K562 (cell line): ENCODE results near the gene LPAR5. TPM values are rescaled to one million over a fixed set of nuclear protein-coding genes. Genes with fewer than 3 reads are reported as not detected.

ENCODE experiments used
- ATAC-seq: fragments of 200-7000 bp; cut with Tn5 transposase; 3 replicates; pipeline ENCODE4 v1.9.1; 2020; ENCODE audit warnings: moderate library complexity
- BruUV-seq: library from RNA; stranded (reverse); fragments of 400-500 nt; replicated peaks from 2 replicates; lab custom pipeline; 2021; lab: Mats Ljungman, UMichigan
- CTCF ChIA-PET: fragments of 300-600 bp; formaldehyde crosslinking; extraction: SDS; loops from one replicate; lab custom pipeline; 2021; ENCODE audit warnings: low intra/inter-chr PET ratio; lab: Yijun Ruan, JAX
- POLR2A ChIA-PET: fragments of 300-600, 350-650 bp; sonication (Branson Sonifier 250); formaldehyde crosslinking; extraction: SDS; loops from one replicate; lab custom pipeline; 2021; ENCODE audit warnings: antibody characterized with exemption, inconsistent platforms; lab: Yijun Ruan, JAX
- DNase-seq, 4 experiments: peaks; one replicate each; pipeline versions ENCODE4 v3.0.0 to v3.0.0-alpha.2; 2011 to 2018; ENCODE audit warnings: low spot score in 3 of 4, mixed read lengths in 3 of 4; ENCODE audit errors: extremely low read depth in 1 of 4
- FAIRE-seq: peaks from 2 replicates; lab custom pipeline; 2011; peaks lifted over from hg19 to GRCh38; lab: Jason Lieb, UNC
- H2AFZ ChIP-seq: 2 replicates; pipeline ENCODE4 v1.6.0; 2011; ENCODE audit warnings: low read depth, low read length, control low read depth, inconsistent platforms
- H3K27ac ChIP-seq: fragments of 200-600 bp; 3 replicates; pipeline ENCODE4 v1.8.0; 2011; ENCODE audit warnings: low read depth, mild to moderate bottlenecking, control low read depth, inconsistent platforms, low read length, moderate library complexity, mixed read lengths; ENCODE audit errors: extremely low read depth
- H3K27me3 ChIP-seq, 2 experiments: fragments of 300-600 bp in 1 of 2; 2 replicates in 1 of 2; 3 replicates in 1 of 2; pipeline versions ENCODE4 v1.6.0 to v1.8.0; 2011; ENCODE audit warnings: inconsistent platforms in 2 of 2, low read length in 2 of 2, mild to moderate bottlenecking in 1 of 2, mixed read lengths in 1 of 2, moderate library complexity in 1 of 2; ENCODE audit not compliant: control insufficient read depth in 2 of 2, insufficient read depth in 2 of 2
- H3K36me3 ChIP-seq: fragments of 300-600 bp; 3 replicates; pipeline ENCODE4 v1.8.0; 2011; ENCODE audit warnings: mild to moderate bottlenecking, low read length, inconsistent platforms; ENCODE audit not compliant: control insufficient read depth, insufficient read depth
- H3K4me1 ChIP-seq, 2 experiments: fragments of 200-600 bp in 1 of 2; replicated peaks in 1 of 2; 2 replicates in 1 of 2; 3 replicates in 1 of 2; pipeline versions ENCODE4 v1.5.1 to v1.8.0; 2011; ENCODE audit warnings: inconsistent platforms in 2 of 2, low read length in 2 of 2, mild to moderate bottlenecking in 1 of 2, mixed read lengths in 1 of 2, moderate library complexity in 1 of 2; ENCODE audit not compliant: control insufficient read depth in 2 of 2, insufficient read depth in 2 of 2
- H3K4me2 ChIP-seq: 2 replicates; pipeline ENCODE4 v1.6.1; 2011; ENCODE audit warnings: low read length, control low read depth, inconsistent platforms, mixed read lengths; ENCODE audit not compliant: insufficient read depth
- H3K4me3 ChIP-seq: fragments of 200-600 bp; sonication (generic), shearing (Covaris generic); 2 replicates; pipeline ENCODE4 v1.5.1; 2016; ENCODE audit warnings: control low read depth, inconsistent platforms
- H3K79me2 ChIP-seq: fragments of 200-600 bp; 3 replicates; pipeline ENCODE4 v1.8.0; 2011; ENCODE audit warnings: low read length, inconsistent platforms; ENCODE audit not compliant: control insufficient read depth, insufficient read depth
- H3K9ac ChIP-seq, 2 experiments: 2 replicates each; pipeline versions ENCODE4 v1.6.0 to v1.6.1; 2011; ENCODE audit warnings: low read depth in 2 of 2, low read length in 2 of 2, control low read depth in 1 of 2, inconsistent platforms in 1 of 2, mild to moderate bottlenecking in 1 of 2, mixed read lengths in 1 of 2; ENCODE audit not compliant: insufficient read depth in 1 of 2
- H3K9me1 ChIP-seq: one replicate; pipeline ENCODE4 v1.6.0; 2011; ENCODE audit warnings: inconsistent platforms, mild to moderate bottlenecking, low read length, moderate library complexity; ENCODE audit not compliant: control insufficient read depth, insufficient read depth
- H3K9me3 ChIP-seq: replicated peaks from 2 replicates; pipeline ENCODE4 v1.5.1; 2011; ENCODE audit warnings: low read depth, low read length, inconsistent platforms; ENCODE audit not compliant: control insufficient read depth, insufficient read depth
- H4K20me1 ChIP-seq: replicated peaks from 2 replicates; pipeline ENCODE4 v1.6.1; 2011; ENCODE audit warnings: low read length, inconsistent platforms, mixed read lengths; ENCODE audit not compliant: control insufficient read depth, insufficient read depth
- CBX3 ChIP-seq, 2 experiments: IDR thresholded peaks; 1 replicate in 1 of 2; 2 replicates in 1 of 2; pipeline ENCODE4 v1.6.1; 2012; ENCODE audit warnings: inconsistent platforms in 2 of 2, low read length in 2 of 2, borderline replicate concordance in 1 of 2, control low read depth in 1 of 2
- CEBPG ChIP-seq, 3 experiments: fragments of 200-800 bp in 1 of 3; sonication (Bioruptor generic) in 1 of 3; sonication (generic) in 1 of 3; formaldehyde crosslinking in 1 of 3; IDR thresholded peaks in 2 of 3; conservative IDR thresholded peaks in 1 of 3; 2 replicates each; pipeline versions ENCODE4 v1.6.1 to v1.8.0; 2016 to 2022; ENCODE audit warnings: missing compliant biosample characterization in 2 of 3, missing genetic modification characterization in 2 of 3, mild to moderate bottlenecking in 1 of 3, missing genetic modification reagents in 1 of 3
- FOXK1 ChIP-seq: sonication (generic); formaldehyde crosslinking; IDR thresholded peaks from 2 replicates; pipeline ENCODE4 v1.8.0; 2022; ENCODE audit warnings: missing genetic modification reagents, mild to moderate bottlenecking, borderline replicate concordance
- GATAD2A ChIP-seq: fragments of 450-650 bp; IDR thresholded peaks from 2 replicates; pipeline ENCODE4 v1.6.1; 2017
- PCBP2 ChIP-seq: fragments of 200-400 bp; formaldehyde crosslinking; IDR thresholded peaks from 2 replicates; pipeline ENCODE4 v1.6.1; 2018; ENCODE audit warnings: low read length, low read depth, mild to moderate bottlenecking, moderate library complexity; ENCODE audit not compliant: poor library complexity, severe bottlenecking
- PHB2 ChIP-seq: fragments of 450-650 bp; IDR thresholded peaks from 2 replicates; pipeline ENCODE4 v1.6.1; 2017; ENCODE audit warnings: low read depth
- ZNF143 ChIP-seq: sonication (generic); formaldehyde crosslinking; IDR thresholded peaks from 2 replicates; pipeline ENCODE4 v1.9.0; 2022; ENCODE audit warnings: mild to moderate bottlenecking, missing genetic modification reagents
- WGBS: fragments of 100-300 bp; shearing (Covaris generic); methylation state at CpG from one replicate; pipeline ENCODE4 v1.1.6; 2016; ENCODE audit warnings: low coverage, mixed read lengths; ENCODE audit not compliant: insufficient coverage; ENCODE audit errors: missing lambda C conversion rate; 5-methylcytosine and 5-hydroxymethylcytosine counted together
- in situ Hi-C: fragments of 300-500 bp; cut with MboI; formaldehyde crosslinking; loops from 4 replicates; pipeline ENCODE4 v1.15.0; 2018; ENCODE audit warnings: inconsistent platforms, mixed read lengths
- intact Hi-C: fragments of 100-400 bp; cut with micrococcal nuclease; formaldehyde crosslinking; loops from 2 replicates; pipeline ENCODE4 v1.14.2; 2022
- polyA plus RNA-seq, 8 experiments: library from polyadenylated mRNA; depleted of rRNA in 4 of 8; stranded (reverse) in 5 of 8; unstranded in 3 of 8; fragments of >200 nt; fragmentation: Nextera tagmentation in 2 of 8; fragmentation: Illumina TruSeq in 1 of 8; extraction: Ambion mirVana in 2 of 8; extraction: Trizol in 1 of 8; gene quantifications; 2 replicates each; pipeline versions ENCODE4 v1.2.1 to v1.2.3, GENCODE V29; 2011 to 2014; ENCODE audit warnings: inconsistent platforms in 1 of 8, missing spikeins in 1 of 8
- total RNA-seq, 7 experiments: library from RNA; depleted of rRNA in 6 of 7; stranded (reverse); fragments of >200 nt in 6 of 7; fragmentation: Illumina TruSeq in 2 of 7; extraction: Trizol in 2 of 7; gene quantifications; 2 replicates each; pipeline versions ENCODE4 v1.2.1 to v1.2.3, GENCODE V29; 2011 to 2021; ENCODE audit warnings: low replicate concordance in 1 of 7
- TF ChIP-seq, protein P1 (sequence below): fragments of 250-450 bp; sonication (Bioruptor Pico); IDR thresholded peaks from 2 replicates; pipeline ENCODE4 v1.5.0; 2022; ENCODE audit warnings: mild to moderate bottlenecking
- TF ChIP-seq, protein P2 (sequence below): fragments of 150-350 bp; conservative IDR thresholded peaks from 2 replicates; pipeline ENCODE4 v1.6.1; 2014; ENCODE audit warnings: low read length

LPAR5 gene
- total and polyA plus RNA-seq, 9 of the 15 experiments (the other 6 are each of a cell fraction or from before 2014, with no cell fraction given), result 1.3 to 11.7 (median 3.6) TPM

DNA sequence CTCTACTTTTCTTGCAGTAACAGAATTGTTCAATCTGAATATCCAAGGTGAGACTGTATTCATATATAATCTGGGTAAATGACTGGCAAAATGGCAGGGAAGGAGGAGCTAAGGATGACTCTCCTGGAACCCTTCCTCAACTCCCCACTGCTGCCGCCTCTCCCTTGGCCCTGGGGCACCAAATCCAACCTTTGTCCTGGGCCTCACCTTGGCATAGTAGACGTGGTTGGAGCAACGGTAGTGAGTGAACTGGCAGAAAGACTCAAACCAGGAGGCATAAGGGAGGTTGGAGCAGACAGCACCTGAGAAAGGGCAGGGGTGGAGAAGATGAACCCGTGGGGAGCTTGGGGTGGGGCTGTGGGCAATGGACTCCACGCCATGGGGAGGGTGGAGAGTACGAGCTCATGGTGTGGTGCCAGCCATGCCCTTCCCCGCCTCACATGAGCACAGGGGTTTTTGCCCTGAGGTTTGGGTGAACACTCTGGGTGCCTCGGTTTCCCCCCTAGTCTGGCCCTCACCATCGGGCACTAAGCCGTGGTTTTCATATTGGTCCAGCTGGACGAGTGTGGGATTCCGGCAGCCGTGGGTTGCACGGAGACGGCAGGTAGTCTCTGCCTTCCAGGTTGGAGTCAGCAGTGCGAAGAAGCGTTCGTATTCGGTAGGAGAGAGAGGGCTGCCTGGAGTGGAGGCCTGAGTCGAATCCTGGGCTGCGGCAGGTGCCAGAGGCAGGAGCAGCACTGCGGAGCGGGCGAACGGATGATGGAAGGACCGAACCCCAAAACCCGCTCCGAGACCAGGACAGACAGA, 10.7 kb upstream of the LPAR5 start:
- intact Hi-C loops, result no loop called here
- in situ Hi-C loops, result no loop called here
- POLR2A ChIA-PET, result interaction anchor here (0.8 kb wide), 1 partner anchor 315 kb away, joined by 3 read pairs; no protein-coding TSS in a partner anchor
- WGBS, result 70% methylated on average over 2 of the region's 28 CpGs
- no TSS peak for BruUV-seq
- H3K36me3 ChIP-seq, result peaks cover 4% of the 10 kb centered on the region; the same call in 1 of the 3 replicates
- H2AFZ ChIP-seq, result no peak overlapping the region
- H3K27me3 ChIP-seq, result no peaks in the 10 kb centered on the region
- peaks cover 0 to 8% of the 10 kb centered on the region in 2 experiments; a peak in 4 of 5 replicates for H3K4me1 ChIP-seq
- DNase-seq (no peak), FAIRE-seq (no peak), ATAC-seq (no peak)
- H4K20me1 ChIP-seq, result no peaks in the 10 kb centered on the region
- H3K4me2 ChIP-seq, result no peak overlapping the region
- TF ChIP-seq CBX3 (IDR thresholded peaks at IDR 0.05; ENCODE audit: borderline replicate concordance in 1 of 2, low read length in 2 of 2) (no peak), FOXK1 (no peak), PCBP2 (no peak), PHB2 (no peak), GATAD2A (no peak), ZNF143 (no peak), CEBPG (CRISPR knock-in tag; IDR thresholded peaks at IDR 0.05) (no peak), CEBPG (tag; conservative IDR thresholded peaks at IDR 0.05 in 1 of 2, IDR thresholded peaks at IDR 0.05 in 1 of 2) (no peak)
- TF ChIP-seq, protein P1, sequence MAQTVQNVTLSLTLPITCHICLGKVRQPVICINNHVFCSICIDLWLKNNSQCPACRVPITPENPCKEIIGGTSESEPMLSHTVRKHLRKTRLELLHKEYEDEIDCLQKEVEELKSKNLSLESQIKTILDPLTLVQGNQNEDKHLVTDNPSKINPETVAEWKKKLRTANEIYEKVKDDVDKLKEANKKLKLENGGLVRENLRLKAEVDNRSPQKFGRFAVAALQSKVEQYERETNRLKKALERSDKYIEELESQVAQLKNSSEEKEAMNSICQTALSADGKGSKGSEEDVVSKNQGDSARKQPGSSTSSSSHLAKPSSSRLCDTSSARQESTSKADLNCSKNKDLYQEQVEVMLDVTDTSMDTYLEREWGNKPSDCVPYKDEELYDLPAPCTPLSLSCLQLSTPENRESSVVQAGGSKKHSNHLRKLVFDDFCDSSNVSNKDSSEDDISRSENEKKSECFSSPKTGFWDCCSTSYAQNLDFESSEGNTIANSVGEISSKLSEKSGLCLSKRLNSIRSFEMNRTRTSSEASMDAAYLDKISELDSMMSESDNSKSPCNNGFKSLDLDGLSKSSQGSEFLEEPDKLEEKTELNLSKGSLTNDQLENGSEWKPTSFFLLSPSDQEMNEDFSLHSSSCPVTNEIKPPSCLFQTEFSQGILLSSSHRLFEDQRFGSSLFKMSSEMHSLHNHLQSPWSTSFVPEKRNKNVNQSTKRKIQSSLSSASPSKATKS (CRISPR knock-in tag), result no peak
- TF ChIP-seq, protein P2, sequence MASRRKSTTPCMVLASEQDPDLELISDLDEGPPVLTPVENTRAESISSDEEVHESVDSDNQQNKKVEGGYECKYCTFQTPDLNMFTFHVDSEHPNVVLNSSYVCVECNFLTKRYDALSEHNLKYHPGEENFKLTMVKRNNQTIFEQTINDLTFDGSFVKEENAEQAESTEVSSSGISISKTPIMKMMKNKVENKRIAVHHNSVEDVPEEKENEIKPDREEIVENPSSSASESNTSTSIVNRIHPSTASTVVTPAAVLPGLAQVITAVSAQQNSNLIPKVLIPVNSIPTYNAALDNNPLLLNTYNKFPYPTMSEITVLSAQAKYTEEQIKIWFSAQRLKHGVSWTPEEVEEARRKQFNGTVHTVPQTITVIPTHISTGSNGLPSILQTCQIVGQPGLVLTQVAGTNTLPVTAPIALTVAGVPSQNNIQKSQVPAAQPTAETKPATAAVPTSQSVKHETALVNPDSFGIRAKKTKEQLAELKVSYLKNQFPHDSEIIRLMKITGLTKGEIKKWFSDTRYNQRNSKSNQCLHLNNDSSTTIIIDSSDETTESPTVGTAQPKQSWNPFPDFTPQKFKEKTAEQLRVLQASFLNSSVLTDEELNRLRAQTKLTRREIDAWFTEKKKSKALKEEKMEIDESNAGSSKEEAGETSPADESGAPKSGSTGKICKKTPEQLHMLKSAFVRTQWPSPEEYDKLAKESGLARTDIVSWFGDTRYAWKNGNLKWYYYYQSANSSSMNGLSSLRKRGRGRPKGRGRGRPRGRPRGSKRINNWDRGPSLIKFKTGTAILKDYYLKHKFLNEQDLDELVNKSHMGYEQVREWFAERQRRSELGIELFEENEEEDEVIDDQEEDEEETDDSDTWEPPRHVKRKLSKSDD, result no peak
- no peak overlapping the region for H3K4me3 ChIP-seq
- H3K9me1 ChIP-seq, result no peaks in the 10 kb centered on the region
- CTCF ChIA-PET, result no interaction called here
- H3K27ac ChIP-seq, result no peak overlapping the region
- no peak overlapping the region for H3K9ac ChIP-seq
- peaks cover 8% of the 10 kb centered on the region for H3K9me3 ChIP-seq
- no peaks in the 10 kb centered on the region for H3K79me2 ChIP-seq
